GM15510 (cell line): ENCODE measurements around the gene GPR4.
A peak's percentile ranks its signal among the peaks of the same experiment; 100 is the strongest.

Source experiments
- POLR2A ChIP-seq: IDR thresholded peaks from 3 replicates; pipeline ENCODE4 v1.6.1; 2011; ENCODE audit warnings: borderline replicate concordance; ENCODE audit not compliant: insufficient read length; ENCODE audit errors: extremely low read depth

GPR4 gene

GRCh38 chr19:45600340-45600885, 1.6 kb downstream of the GPR4 start:
- TF ChIP-seq POLR2A, result no peak

DNA sequence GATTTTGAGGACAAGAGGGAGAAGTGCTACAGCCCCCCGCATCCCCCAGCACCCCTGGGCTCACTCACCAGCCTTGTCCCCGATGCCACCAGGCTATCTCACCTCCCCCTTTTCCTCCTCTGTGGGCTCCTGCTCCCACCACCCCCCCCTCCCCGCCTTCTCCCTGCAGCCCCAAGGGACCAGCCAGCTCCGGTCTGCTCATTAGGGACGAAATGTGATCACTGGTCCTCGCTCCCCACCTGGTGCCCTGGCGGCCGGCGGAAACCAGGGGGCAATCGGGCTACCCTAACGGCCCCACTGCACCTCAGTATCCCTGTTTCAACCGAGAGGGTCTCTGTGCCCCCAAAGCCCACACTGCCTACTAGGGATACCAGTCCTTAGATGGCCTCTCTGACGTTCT, 2.7 kb downstream of the GPR4 start:
- no peak for TF ChIP-seq POLR2A

DNA sequence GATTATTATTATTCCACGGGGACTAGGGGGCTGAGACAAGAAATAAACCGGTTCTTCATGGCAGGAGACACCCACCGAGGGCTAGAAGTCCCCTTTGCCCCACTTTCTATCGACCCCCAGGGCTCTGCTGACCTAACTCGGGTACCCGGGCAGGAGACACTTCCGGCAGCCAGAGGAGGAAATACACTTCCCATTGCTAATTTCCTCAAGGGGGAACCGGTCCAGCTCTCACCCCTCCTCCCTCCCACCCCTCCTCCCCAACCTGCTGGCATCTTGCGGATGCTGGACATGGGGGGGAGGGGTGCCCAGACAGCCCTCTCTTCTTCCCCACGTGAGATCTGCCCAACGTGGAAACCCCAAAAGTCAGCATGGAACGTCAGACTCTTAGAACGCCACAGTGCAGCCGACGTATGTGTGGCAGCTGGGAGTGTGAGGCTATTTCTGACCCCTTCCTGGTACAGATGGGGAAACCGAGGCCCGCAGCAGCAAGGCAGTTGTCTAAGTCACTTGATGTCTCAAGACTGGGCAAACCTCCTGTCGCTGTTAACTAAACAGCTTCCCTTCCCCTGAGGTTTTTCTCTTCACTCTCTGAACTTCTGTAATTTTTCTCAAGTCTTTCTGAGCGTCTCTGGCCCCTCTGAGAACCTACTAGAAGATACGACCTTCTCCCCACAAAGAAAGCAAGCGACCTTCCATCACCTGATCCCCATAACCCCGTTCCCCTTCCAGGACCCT, 3.6 kb downstream of the GPR4 start:
- no peak for TF ChIP-seq POLR2A

DNA sequence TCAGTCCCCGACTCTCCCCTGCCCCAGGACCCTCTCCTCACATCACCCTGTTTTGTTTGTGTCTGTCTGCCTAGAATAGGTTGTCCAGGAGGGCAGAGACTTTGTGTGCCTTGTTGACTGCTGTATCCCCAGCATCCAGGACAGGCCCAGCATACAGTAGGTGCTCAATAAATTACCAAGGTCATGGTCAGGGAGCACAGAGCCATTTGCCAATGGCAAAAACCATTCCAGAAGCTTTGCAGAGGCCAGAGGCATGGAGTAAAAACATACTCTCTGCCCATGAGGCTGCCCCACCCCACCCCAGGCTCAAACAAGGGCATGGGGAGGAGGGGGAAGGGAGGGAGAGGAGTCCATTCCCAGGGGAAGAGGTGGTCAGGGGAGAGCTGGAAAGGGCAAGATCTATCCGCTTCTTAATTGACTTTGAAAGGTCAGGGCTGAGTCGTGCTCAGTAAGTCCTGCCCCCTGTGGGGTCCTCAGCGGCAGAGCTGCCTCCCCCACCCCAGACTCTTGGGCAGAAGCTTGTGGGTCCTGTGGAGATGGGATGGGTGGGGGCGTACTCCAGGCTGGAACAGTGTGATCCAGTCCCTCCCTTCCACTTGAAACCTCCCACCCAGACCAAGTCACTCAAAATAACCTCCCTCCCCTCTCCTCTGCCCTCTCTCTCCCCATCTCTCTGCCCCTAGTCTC, 4.4 kb downstream of the GPR4 start:
- no peak for TF ChIP-seq POLR2A

GRCh38 chr19:45595814-45596213, 6.2 kb downstream of the GPR4 start:
- no peak for TF ChIP-seq POLR2A

- no peak for TF ChIP-seq POLR2A
Observed at GRCh38 chr19:45593520-45593919, 8.5 kb downstream of the GPR4 start.

GRCh38 chr19:45592366-45592765, 9.6 kb downstream of the GPR4 start:
- TF ChIP-seq POLR2A, result no peak

GRCh38 chr19:45591638-45592005, 10.4 kb downstream of the GPR4 start:
- TF ChIP-seq POLR2A, result no peak

DNA sequence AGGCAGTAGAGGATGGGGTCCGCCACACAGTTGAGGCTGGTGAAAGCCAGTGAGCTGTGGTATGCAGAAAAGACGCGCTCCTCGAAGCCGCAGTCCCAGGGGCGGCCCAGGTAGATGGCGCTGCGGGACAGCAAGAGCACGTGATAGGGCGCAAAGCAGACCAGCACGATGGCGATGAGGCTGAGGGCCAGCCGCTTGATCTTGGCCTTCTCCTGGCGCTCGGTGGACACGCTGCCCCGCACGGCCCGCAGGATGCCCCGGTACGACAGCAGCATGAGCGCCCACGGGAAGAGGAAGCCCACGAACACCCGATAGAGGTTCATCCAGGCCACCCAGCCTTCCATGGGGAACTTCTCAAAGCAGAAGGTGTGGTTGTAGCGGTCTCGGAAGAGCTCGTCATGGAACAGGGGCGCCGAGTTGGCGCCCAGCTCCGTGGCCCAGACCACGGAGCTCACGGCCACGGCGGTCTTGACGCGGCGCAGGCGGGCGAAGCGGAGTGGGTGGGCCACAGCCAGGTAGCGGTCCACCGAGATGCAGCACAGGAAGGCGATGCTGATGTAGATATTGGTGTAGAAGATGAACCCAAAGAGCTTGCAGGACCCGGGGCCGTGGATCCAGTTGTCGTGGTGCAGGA, 10.9 kb downstream of the GPR4 start:
- no peak for TF ChIP-seq POLR2A

GRCh38 chr19:45590300-45591003, 11.6 kb downstream of the GPR4 start:
- TF ChIP-seq POLR2A, result no peak

GRCh38 chr19:45589768-45590167, 12.2 kb downstream of the GPR4 start:
- no peak for TF ChIP-seq POLR2A

GRCh38 chr19:45587873-45588272, 14.1 kb downstream of the GPR4 start:
- no peak for TF ChIP-seq POLR2A

DNA sequence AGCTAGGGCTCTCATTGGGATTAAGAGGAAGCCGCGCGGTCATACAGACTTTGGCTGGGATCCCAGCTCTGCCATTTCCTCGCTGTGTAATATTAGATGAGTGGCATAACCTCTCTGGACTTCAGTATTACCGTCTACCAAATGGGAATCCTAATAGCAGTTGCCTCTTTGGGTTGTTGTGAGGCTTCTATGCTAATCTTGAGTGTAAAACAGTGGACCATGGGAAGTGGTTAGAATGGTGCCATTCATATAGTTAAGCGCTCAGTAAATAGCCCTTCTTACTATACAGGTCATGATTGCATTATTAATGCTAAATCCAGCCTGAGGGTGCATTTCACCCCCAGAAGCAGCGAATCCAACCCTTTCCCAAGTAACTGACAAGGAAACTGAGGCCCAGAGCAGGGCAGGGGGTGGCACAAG, 16.8 kb downstream of the GPR4 start:
- no peak for TF ChIP-seq POLR2A

DNA sequence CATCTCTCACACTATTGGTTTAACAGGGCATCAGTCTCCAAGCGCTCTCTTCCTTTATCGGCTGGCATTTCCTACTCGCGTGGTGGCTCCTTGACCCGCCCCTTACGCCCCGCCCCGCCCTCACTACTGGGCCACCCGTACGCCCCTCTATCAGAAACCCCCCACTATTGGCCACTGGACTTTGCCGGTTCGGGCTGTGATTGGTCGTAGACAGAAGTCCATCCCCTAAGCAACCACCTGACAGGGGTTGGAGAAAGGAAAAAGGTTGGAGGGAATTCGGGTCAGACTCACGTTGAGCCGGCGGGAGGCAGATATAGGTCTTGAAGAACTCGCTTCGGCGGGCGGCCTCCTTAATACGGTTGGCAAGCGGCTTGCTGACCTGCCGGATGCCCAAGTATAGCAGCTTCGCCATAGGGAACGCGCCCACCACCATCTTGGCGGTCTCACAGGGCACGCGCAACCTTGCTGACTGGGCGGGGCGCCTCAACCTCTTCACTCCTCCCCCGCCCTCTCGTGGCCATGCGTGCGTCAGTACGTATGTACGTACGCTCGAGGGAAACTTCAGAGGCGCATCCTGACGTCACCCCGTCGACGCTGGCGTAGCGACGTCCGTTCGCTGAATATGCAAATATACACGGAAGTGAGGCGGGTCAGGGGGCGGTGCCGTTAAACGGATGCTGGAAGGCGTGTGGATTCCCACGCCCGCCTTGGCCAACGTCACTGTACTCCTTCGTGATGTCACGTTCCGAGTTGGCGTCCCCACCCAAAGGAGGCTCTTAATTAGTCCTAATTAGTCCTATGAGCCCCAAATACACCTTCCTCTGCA, 17.5 kb downstream of the GPR4 start, which contains the start of gene OPA3:
TSS of gene OPA3 (minus strand) at position 471 of the 826 bp plus-strand sequence. CDS start at position 433, 38 bp downstream.
- TF ChIP-seq POLR2A, result peak; percentile 68

GRCh38 chr19:45581576-45581975, 20.4 kb downstream of the GPR4 start:
- TF ChIP-seq POLR2A, result no peak

DNA sequence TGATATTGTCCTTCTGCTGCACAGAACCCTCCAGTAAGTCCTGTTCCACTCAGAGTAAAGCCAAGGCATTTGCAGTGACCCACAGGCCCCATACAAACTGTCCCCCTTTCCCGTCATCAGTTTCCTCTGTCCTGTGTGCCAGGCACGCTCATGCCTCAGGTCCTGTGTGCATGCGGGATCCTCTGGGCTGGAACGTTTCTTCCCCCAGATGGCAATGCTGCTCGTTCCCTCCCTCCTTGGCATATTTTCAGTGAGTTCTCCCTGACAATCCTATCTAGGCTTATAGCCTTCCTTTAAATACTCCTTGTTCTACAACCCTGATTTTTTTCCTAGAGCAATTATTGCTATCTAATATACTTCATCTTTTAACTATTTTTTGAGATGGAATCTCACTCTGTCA, 23.2 kb downstream of the GPR4 start:
- TF ChIP-seq POLR2A, result no peak
